ENCODE results near the gene PLPP3. TPM values are rescaled to one million over a fixed set of nuclear protein-coding genes. Genes with fewer than 3 reads are reported as not detected.
A peak's percentile ranks its signal among the peaks of the same experiment; 100 is the strongest.

PLPP3 gene
- total and polyA plus RNA-seq, 2 of the 8 experiments (the other 6 are each of a cell fraction or from before 2014, with no cell fraction given), result 33.2 to 42.0 TPM

DNA sequence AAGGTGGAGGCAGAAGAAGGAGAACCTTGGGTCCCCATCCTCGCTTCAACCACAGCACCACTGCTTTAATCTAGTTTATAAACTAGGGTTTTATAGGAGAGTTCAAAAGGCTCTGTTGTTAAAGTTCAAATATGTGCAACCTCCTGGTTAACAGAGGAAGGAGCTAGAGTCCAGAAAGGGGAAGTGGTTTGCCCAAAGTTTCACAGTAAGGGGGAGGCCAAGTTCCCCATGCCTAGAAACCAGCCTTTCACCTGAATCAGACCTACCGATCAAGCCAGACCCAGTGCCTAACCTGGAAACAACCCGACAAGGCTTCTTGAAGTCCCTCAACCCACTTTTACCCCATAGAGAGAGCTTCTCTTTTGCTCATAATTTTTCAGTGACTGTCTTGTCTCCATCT is 106.5 kb downstream of the PLPP3 start:
- H3K56ac ChIP-seq (replicated peaks; ENCODE audit: insufficient read length, low read depth, low read length), result no peak overlapping the region
- 94% methylated on average over 3 of the region's 3 CpGs; no CpG with 5 or more reads in 1 of the 2 experiments for WGBS, 2 experiments (ENCODE audit: extremely low coverage in 1 of 2, insufficient coverage in 1 of 2, insufficient read length in 1 of 2, insufficient replicate concordance in 2 of 2, low coverage in 1 of 2, low lambda C conversion rate in 2 of 2, missing lambda C conversion rate in 1 of 2)
- peaks cover 2% of the 10 kb centered on the region; the same call in 1 of the 2 replicates for H3K23me2 ChIP-seq (ENCODE audit: low read depth, low read length)
- H4K5ac ChIP-seq (ENCODE audit: insufficient read length, low read depth, low read length), result no peak overlapping the region
- no peaks in the 10 kb centered on the region for H3K27me3 ChIP-seq (replicated peaks in 1 of 4; ENCODE audit: control insufficient read depth in 3 of 4, extremely low read depth in 1 of 4, insufficient read depth in 3 of 4, low read length in 3 of 4)
- FAIRE-seq (no peak), DNase-seq (ENCODE audit: low read depth in 1 of 2, low spot score in 2 of 2) (no peak)
- H3K4me2 ChIP-seq (ENCODE audit: insufficient read depth in 1 of 2, low read depth in 2 of 2, low read length in 2 of 2), result no peak overlapping the region
- CTCF ChIA-PET (ENCODE audit: partially characterized antibody), result interaction anchor here (1.6 to 2.6 kb wide), 2 partner anchors 11 to 112 kb away, joined by 4 to 13 read pairs; no protein-coding TSS in a partner anchor
- H3K4ac ChIP-seq (replicated peaks; ENCODE audit: insufficient read length, low read depth, low read length), result no peak overlapping the region
- no peak overlapping the region for H4K8ac ChIP-seq (ENCODE audit: extremely low read depth, insufficient read depth, low read length)
- 0 out of 2 replicates have a peak overlapping the region, but pooled peaks have one; percentile 23 for H2BK12ac ChIP-seq (ENCODE audit: low read depth, low read length)
- H2AFZ ChIP-seq (ENCODE audit: low read length), result no peak overlapping the region
- no peaks in the 10 kb centered on the region for H3K9me3 ChIP-seq (ENCODE audit: insufficient read depth in 2 of 2, low read depth in 1 of 2, low read length in 1 of 2)
- no peak overlapping the region for H2BK20ac ChIP-seq (ENCODE audit: low read length)
- TF ChIP-seq RXRA (IDR thresholded peaks at IDR 0.05; ENCODE audit: insufficient read depth, low read depth, low read length) (no peak), SIRT6 (IDR thresholded peaks at IDR 0.05; ENCODE audit: low read length) (no peak)
- H3K9ac ChIP-seq (replicated peaks in 1 of 4; ENCODE audit: extremely low read depth in 1 of 4, low read depth in 3 of 4, low read length in 3 of 4), result no peak overlapping the region
- H4K20me1 ChIP-seq (replicated peaks in 1 of 2; ENCODE audit: control insufficient read depth in 1 of 2, insufficient read depth in 2 of 2, low read length in 2 of 2), result no peaks in the 10 kb centered on the region
- H3K23ac ChIP-seq (ENCODE audit: insufficient read length), result no peak overlapping the region
- no peak overlapping the region for H3K18ac ChIP-seq (ENCODE audit: extremely low read depth, low read length)
- no peak overlapping the region for H4K91ac ChIP-seq (replicated peaks; ENCODE audit: insufficient read length, low read length)
- H2BK5ac ChIP-seq (ENCODE audit: low read depth, low read length), result no peak overlapping the region
- no peak overlapping the region for H2BK15ac ChIP-seq (ENCODE audit: low read length)
- no peak overlapping the region for H2AK5ac ChIP-seq (ENCODE audit: low read depth, low read length)
- POLR2A ChIA-PET (ENCODE audit: partially characterized antibody), result no interaction called here
- H2BK120ac ChIP-seq (replicated peaks; ENCODE audit: low read depth, low read length), result no peak overlapping the region
- H3K27ac ChIP-seq (ENCODE audit: low read depth, low read length), result no peak overlapping the region
- no peaks in the 10 kb centered on the region for H3K79me2 ChIP-seq (ENCODE audit: control insufficient read depth in 1 of 2, insufficient read depth in 2 of 2, low read length in 2 of 2)
- H3K36me3 ChIP-seq (ENCODE audit: control insufficient read depth in 2 of 4, insufficient read depth in 4 of 4, low read length in 3 of 4), result no peaks in the 10 kb centered on the region
- no peak overlapping the region for H3K14ac ChIP-seq (ENCODE audit: insufficient read length)
- H3K4me1 ChIP-seq (replicated peaks in 1 of 4; ENCODE audit: control insufficient read depth in 3 of 4, insufficient read depth in 4 of 4, low read length in 3 of 4), result peaks cover 0 to 6% (median 2%) of the 10 kb centered on the region in 4 experiments; a peak in 4 of 7 replicates
- no peak overlapping the region for H3K4me3 ChIP-seq (ENCODE audit: extremely low read depth in 1 of 4, insufficient read depth in 2 of 4, low read depth in 3 of 4, low read length in 4 of 4)
- H3K79me1 ChIP-seq (ENCODE audit: low read depth, low read length), result no peaks in the 10 kb centered on the region

Measured in H1 (cell line).